ENCODE results near the gene SNRPF.

SNRPF gene

GRCh38 chr12:95863337-95863736, 4.6 kb downstream of the SNRPF start:
- Mint-ChIP-seq H3K36me3 (ENCODE audit: low read depth) (peaks cover 10% of the 10 kb centered on the region), H3K27me3 (ENCODE audit: low read depth) (no peaks in the 10 kb centered on the region), H3K4me3 (no peak overlapping the region), H3K27ac (no peak overlapping the region), H3K9me3 (peaks cover 7% of the 10 kb centered on the region), H3K4me1 (no peaks in the 10 kb centered on the region)
- TF ChIP-seq CTCF (IDR thresholded peaks at IDR 0.05; ENCODE audit: unreplicated experiment in 3 of 3) = no peak

GRCh38 chr12:95870897-95871296, 12.1 kb downstream of the SNRPF start:
- peaks cover 4% of the 10 kb centered on the region for H3K4me1 Mint-ChIP-seq

GRCh38 chr12:95874452-95874851, 15.7 kb downstream of the SNRPF start:
- Mint-ChIP-seq H3K4me1 (peaks cover 4% of the 10 kb centered on the region), H3K9me3 (no peaks in the 10 kb centered on the region), H3K27me3 (ENCODE audit: low read depth) (no peaks in the 10 kb centered on the region), H3K4me3 (no peak overlapping the region), H3K36me3 (ENCODE audit: low read depth) (peaks cover 34% of the 10 kb centered on the region), H3K27ac (no peak overlapping the region)
- no peak for TF ChIP-seq CTCF (IDR thresholded peaks at IDR 0.05; ENCODE audit: unreplicated experiment in 3 of 3)

More at GRCh38 chr12:95870897-95871296, 12.1 kb downstream of the SNRPF start:
- H3K9me3 Mint-ChIP-seq = no peaks in the 10 kb centered on the region
- H3K27me3 Mint-ChIP-seq (ENCODE audit: low read depth) = no peaks in the 10 kb centered on the region
- peaks cover 51% of the 10 kb centered on the region for H3K36me3 Mint-ChIP-seq (ENCODE audit: low read depth)
- H3K4me3 Mint-ChIP-seq = no peak overlapping the region
- no peak overlapping the region for H3K27ac Mint-ChIP-seq
- TF ChIP-seq CTCF (IDR thresholded peaks at IDR 0.05; ENCODE audit: unreplicated experiment in 3 of 3) = no peak

GRCh38 chr12:95877622-95878021, 18.9 kb downstream of the SNRPF start:
- no peak for TF ChIP-seq CTCF (IDR thresholded peaks at IDR 0.05; ENCODE audit: unreplicated experiment in 3 of 3)
- H3K9me3 Mint-ChIP-seq = no peaks in the 10 kb centered on the region
- peaks cover 13% of the 10 kb centered on the region for H3K36me3 Mint-ChIP-seq (ENCODE audit: low read depth)
- peaks cover 4% of the 10 kb centered on the region for H3K4me1 Mint-ChIP-seq
- no peaks in the 10 kb centered on the region for H3K27me3 Mint-ChIP-seq (ENCODE audit: low read depth)
- no peak overlapping the region for H3K27ac Mint-ChIP-seq
- no peak overlapping the region for H3K4me3 Mint-ChIP-seq

GRCh38 chr12:95880895-95881294, 22.1 kb downstream of the SNRPF start:
- Mint-ChIP-seq H3K27me3 (ENCODE audit: low read depth) (no peaks in the 10 kb centered on the region), H3K27ac (no peak overlapping the region), H3K4me1 (no peaks in the 10 kb centered on the region), H3K9me3 (no peaks in the 10 kb centered on the region), H3K4me3 (no peak overlapping the region), H3K36me3 (ENCODE audit: low read depth) (peaks cover 4% of the 10 kb centered on the region)
- no peak for TF ChIP-seq CTCF (IDR thresholded peaks at IDR 0.05; ENCODE audit: unreplicated experiment in 3 of 3)

GRCh38 chr12:95881331-95881955, 22.7 kb downstream of the SNRPF start:
- Mint-ChIP-seq H3K36me3 (ENCODE audit: low read depth) (no peaks in the 10 kb centered on the region), H3K27me3 (ENCODE audit: low read depth) (no peaks in the 10 kb centered on the region)

More at GRCh38 chr12:95881331-95881955, 22.7 kb downstream of the SNRPF start:
- H3K4me3 Mint-ChIP-seq = no peak overlapping the region
- no peaks in the 10 kb centered on the region for H3K9me3 Mint-ChIP-seq
- H3K4me1 Mint-ChIP-seq = no peaks in the 10 kb centered on the region
- no peak for TF ChIP-seq CTCF (IDR thresholded peaks at IDR 0.05; ENCODE audit: unreplicated experiment in 3 of 3)
- H3K27ac Mint-ChIP-seq = no peak overlapping the region

Measured in nephron (organoid).